Skeletal muscle cell (primary cell): Measurements from ENCODE around the gene CHN2.

ENCODE experiments used
- DNase-seq: peaks from one replicate; pipeline ENCODE4 v3.0.0-alpha.2; 2010; ENCODE audit warnings: low read depth
- H3K4me3 ChIP-seq: 2 replicates; pipeline ENCODE4 v1.5.1; 2011; ENCODE audit warnings: low read depth, mild to moderate bottlenecking, control low read depth, low read length, moderate library complexity

CHN2 gene

GRCh38 chr7:29275493-29275892 lies 80.9 kb downstream of the CHN2 start:
- H3K4me3 ChIP-seq = no peak overlapping the region
- DNase-seq = no peak

DNA sequence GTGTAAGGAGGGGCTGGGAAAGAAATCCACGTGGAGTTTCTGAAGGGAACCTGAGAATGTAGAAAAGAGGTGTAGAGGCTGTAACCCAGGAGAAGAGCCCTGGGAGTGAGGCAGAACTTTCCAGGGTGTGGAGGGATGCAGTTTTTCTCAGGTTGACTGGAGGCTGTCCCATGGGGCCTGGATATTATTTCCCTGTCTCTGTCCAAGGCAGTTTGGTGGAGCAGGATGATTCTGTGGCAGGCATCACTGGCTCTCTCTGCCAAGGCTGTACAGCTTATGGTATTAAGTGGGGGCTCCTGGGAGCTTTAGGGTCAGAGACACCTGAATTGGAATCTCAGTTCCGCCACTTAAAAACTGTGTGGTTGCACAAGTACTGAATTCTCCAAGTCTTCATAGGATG lies 81.6 kb downstream of the CHN2 start:
- DNase-seq = no peak
- no peak overlapping the region for H3K4me3 ChIP-seq

DNA sequence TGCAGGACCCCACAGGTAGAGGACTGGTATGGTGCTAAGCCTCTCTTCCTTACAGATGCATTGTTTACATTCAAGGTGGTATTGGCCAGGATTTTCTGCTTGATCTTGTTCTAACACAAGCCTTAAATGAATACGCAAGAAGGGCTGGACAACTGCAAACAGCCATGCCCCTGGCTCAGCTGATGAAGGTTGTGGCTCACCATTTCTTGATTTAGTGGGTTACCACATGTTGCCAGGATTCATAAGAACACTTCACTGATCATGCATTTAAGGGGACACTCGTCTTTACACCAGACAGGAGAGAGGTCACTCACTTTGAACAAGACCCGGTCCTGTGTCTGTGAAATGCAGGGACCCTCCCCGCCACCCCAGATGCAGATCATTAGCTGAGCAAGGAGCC lies 82.2 kb downstream of the CHN2 start:
- H3K4me3 ChIP-seq = no peak overlapping the region
- DNase-seq = no peak

GRCh38 chr7:29277436-29278215 lies 83.1 kb downstream of the CHN2 start:
- DNase-seq = no peak
- H3K4me3 ChIP-seq = no peak overlapping the region

- no peak for DNase-seq
- no peak overlapping the region for H3K4me3 ChIP-seq
Measured at GRCh38 chr7:29278337-29279069, 83.9 kb downstream of the CHN2 start.

- H3K4me3 ChIP-seq = no peak overlapping the region
- peak; percentile 59 for DNase-seq
Measured at GRCh38 chr7:29281782-29282541, 87.4 kb downstream of the CHN2 start.

DNA sequence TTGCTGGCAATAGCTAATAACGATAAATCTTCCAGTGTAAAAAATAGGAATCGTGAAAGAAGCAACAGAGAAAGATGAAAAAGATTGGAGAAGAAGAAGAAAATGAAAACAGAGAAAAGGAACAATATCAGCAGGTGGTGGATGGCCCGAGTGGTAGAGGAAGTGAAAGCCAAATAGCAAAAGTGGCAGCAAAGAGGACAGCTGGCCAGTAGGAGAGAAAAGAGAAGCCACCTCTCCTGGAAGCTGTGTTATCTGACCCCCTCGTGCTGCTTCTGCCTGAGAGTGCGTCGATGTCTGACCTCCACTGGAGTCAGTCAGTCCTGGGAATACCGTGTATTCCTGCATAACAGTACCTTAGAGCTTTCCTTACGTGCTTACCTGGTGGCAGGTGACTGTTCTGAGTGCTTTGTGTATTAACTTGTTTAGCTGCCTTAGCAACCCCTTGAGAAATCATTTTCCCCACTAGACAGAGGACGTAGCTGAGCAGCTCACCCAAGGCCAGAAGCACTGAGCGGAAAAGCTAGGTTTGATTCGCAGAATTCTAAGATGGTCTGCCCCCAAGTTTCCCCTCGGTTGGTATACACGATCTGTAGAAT lies 88.3 kb downstream of the CHN2 start:
- DNase-seq = no peak
- no peak overlapping the region for H3K4me3 ChIP-seq

DNA sequence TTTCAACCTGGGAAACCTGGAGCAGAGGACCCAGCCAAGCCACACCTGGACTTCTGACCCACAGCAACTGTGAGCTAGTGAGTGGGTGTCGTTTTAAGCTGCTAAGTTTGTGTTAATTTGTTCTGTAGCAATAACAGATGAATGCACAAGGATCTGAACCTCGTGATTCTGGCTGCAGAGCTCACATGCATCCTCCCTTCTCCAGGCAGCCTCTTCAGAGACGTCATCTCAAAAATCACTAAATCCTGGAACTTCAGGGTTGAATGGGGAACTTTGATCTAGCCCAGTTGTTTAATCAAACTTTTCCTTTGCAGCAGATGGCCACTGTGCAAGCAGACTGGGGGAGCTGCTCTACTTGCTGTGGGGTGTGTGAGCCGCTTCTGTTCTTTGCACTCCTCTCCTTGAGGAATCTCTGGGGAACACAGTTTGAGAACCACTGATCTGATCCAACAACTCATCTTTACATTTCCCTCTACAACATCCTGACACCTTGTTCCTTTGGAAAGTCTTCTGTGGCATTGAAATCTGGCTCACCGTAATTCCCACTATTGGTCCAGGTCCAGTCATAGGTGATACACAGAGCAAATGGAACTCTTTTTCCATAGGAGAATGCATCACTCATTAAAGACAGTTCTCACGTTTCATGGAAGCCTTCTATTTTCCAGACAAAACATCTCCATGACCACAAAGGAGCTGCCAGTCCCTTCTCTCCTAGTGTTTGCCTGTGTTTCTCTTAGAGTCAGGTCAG lies 90.3 kb downstream of the CHN2 start:
- no peak for DNase-seq
- H3K4me3 ChIP-seq = no peak overlapping the region

DNA sequence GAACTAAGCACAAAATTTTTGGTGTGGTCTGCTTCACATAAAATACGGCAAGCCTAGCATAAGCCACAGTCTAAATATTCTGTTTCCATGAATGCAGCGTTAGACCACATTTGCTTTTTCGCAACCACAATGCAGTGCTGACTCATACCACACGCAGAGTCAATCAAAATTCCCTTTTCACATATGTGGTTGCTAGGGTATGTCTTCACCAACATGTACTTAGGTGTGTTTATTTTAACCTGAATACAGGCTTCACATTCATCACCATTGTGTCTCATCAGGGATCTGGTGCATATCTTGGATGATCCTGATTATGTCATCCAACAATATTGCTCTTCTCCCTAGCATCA lies 90.8 kb downstream of the CHN2 start:
- H3K4me3 ChIP-seq = no peak overlapping the region
- peak; percentile 92 for DNase-seq

DNA sequence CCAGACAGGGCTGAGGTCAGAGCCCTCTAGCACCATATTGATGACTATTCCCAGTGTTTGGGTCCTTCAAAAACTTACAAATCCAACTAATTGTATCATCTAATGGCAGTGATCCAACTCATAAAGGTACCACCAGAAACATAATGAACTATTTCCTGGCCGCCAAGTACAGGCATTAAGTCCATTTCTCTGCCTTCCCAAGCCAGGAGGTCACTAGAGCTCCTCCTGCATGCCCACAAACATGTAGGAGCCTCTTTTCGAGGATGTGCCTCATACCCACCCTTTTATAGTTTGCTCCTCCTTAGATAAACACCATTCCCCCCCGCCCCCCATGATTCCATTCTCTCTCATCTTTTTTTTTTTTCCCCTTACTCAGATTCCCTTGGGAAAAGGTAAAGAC lies 91.3 kb downstream of the CHN2 start:
- H3K4me3 ChIP-seq = no peak overlapping the region
- DNase-seq = no peak

GRCh38 chr7:29287366-29287765 lies 92.8 kb downstream of the CHN2 start:
- no peak overlapping the region for H3K4me3 ChIP-seq
- DNase-seq = peak; percentile 81

- H3K4me3 ChIP-seq = no peak overlapping the region
- DNase-seq = no peak
Measured at GRCh38 chr7:29288181-29289091, 93.9 kb downstream of the CHN2 start.

GRCh38 chr7:29289156-29290021 lies 94.8 kb downstream of the CHN2 start:
- no peak overlapping the region for H3K4me3 ChIP-seq
- peak; percentile 35 for DNase-seq

GRCh38 chr7:29290829-29291228 lies 96.3 kb downstream of the CHN2 start:
- no peak for DNase-seq

DNA sequence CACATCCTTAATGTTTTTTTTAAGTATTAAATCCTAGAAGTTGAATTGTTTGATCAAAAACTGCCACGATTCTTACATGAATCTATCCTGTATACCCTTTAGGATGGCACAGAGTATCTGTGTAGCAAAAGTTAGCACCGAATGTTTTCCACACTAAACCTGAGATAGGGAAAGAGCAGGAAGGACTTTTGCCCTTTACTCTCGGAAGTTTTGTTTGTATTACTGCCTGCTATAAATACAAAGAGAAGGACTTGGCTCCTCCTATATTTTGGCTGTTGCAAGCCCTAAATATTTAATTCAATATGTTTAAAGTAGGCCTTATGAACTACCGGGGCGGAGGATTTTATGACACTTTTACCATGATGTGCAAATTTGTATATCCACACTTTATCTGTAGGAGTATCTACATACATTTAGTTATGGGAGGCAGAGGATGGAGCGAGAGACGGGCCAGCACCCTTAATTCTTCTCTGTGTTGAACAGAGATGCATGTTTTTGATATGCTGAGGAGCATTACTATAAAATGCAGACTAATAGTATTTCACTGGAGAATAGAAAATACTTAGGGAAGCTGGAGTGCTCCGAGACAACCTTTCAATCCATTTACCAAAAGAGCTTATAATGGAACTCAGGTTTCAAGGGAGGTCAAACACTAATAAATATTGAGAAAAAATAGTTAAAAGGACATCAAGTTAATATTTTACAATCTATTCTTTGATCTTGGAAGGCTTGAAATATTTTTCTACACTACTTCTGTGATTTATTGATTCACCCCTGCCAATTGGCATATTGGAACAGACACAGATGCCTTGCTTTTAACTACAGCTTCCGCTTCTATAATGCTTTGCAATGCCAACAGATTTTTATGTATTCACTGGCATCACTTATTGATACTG lies 97.4 kb downstream of the CHN2 start:
- no peak for DNase-seq
- no peak overlapping the region for H3K4me3 ChIP-seq

More at GRCh38 chr7:29290829-29291228, 96.3 kb downstream of the CHN2 start:
- H3K4me3 ChIP-seq = no peak overlapping the region

GRCh38 chr7:29292886-29293658 lies 98.5 kb downstream of the CHN2 start:
- DNase-seq = no peak
- H3K4me3 ChIP-seq = no peak overlapping the region
